SK-N-SH (cell line): ENCODE data around the gene ENTREP3. TPM values are rescaled to one million over a fixed set of nuclear protein-coding genes. Genes with fewer than 3 reads are reported as not detected.
A peak's percentile ranks its signal among the peaks of the same experiment; 100 is the strongest.

Experiments
- CTCF ChIA-PET: fragments of 300-600, 350-600 bp; formaldehyde crosslinking; extraction: SDS; loops from one replicate; lab custom pipeline; 2021; lab: Yijun Ruan, JAX
- POLR2A ChIA-PET: fragments of 350-600 bp; sonication (Branson Sonifier 250); formaldehyde crosslinking; extraction: SDS; loops from one replicate; lab custom pipeline; 2020; ENCODE audit warnings: antibody characterized with exemption, inconsistent platforms; lab: Yijun Ruan, JAX
- DNase-seq: peaks from one replicate; pipeline ENCODE4 v3.0.0; 2012
- H2AFZ ChIP-seq: fragments of 200-600 bp; sonication (generic); 2 replicates; pipeline ENCODE4 v1.8.1; 2016; ENCODE audit warnings: antibody characterized with exemption, mild to moderate bottlenecking, low read depth
- H3F3A ChIP-seq: fragments of 200-600 bp; sonication (generic); replicated peaks from 2 replicates; pipeline ENCODE3; 2016; ENCODE audit warnings: antibody characterized with exemption, mild to moderate bottlenecking; ENCODE audit not compliant: insufficient read depth
- H3K27ac ChIP-seq, 2 experiments: fragments of 200-500 bp in 1 of 2; fragments of 200-600 bp in 1 of 2; sonication (Bioruptor generic) in 1 of 2; sonication (generic), shearing (Covaris generic) in 1 of 2; 2 replicates each; pipeline versions ENCODE4 v1.5.1 to v1.6.1; 2014 to 2016; ENCODE audit warnings: low read depth in 2 of 2, inconsistent platforms in 1 of 2, low read length in 1 of 2, mild to moderate bottlenecking in 1 of 2, mixed read lengths in 1 of 2
- H3K27me3 ChIP-seq: fragments of 200-600 bp; sonication (generic), shearing (Covaris generic); 2 replicates; pipeline ENCODE4 v1.6.1; 2016; ENCODE audit warnings: mixed run types; ENCODE audit not compliant: insufficient read depth
- H3K36me3 ChIP-seq, 2 experiments: fragments of 200-500 bp in 1 of 2; fragments of 200-600 bp in 1 of 2; sonication (Bioruptor generic) in 1 of 2; sonication (generic) in 1 of 2; replicated peaks in 1 of 2; 2 replicates each; pipeline versions ENCODE3 to v1.5.1; 2014 to 2016; ENCODE audit warnings: low read length in 1 of 2, mild to moderate bottlenecking in 1 of 2; ENCODE audit not compliant: insufficient read depth in 2 of 2, control insufficient read depth in 1 of 2
- H3K4me1 ChIP-seq, 2 experiments: fragments of 200-500 bp in 1 of 2; fragments of 200-600 bp in 1 of 2; sonication (Bioruptor generic) in 1 of 2; sonication (generic), shearing (Covaris generic) in 1 of 2; 2 replicates each; pipeline versions ENCODE4 v1.5.1 to v1.6.1; 2014 to 2016; ENCODE audit warnings: low read depth in 1 of 2, low read length in 1 of 2, mixed run types in 1 of 2; ENCODE audit not compliant: insufficient read depth in 2 of 2, control insufficient read depth in 1 of 2
- H3K4me2 ChIP-seq: fragments of 200-600 bp; sonication (generic), shearing (Covaris generic); 2 replicates; pipeline ENCODE4 v1.6.1; 2017; ENCODE audit warnings: mixed run types
- H3K4me3 ChIP-seq, 2 experiments: fragments of 200-500 bp in 1 of 2; fragments of 200-600 bp in 1 of 2; sonication (Bioruptor generic) in 1 of 2; sonication (generic), shearing (Covaris generic) in 1 of 2; 2 replicates each; pipeline versions ENCODE4 v1.5.1 to v1.8.1; 2014 to 2016; ENCODE audit warnings: low read depth in 2 of 2, inconsistent platforms in 1 of 2, low read length in 1 of 2, mild to moderate bottlenecking in 1 of 2, mixed read lengths in 1 of 2, moderate library complexity in 1 of 2
- H3K79me2 ChIP-seq: fragments of 200-600 bp; sonication (generic); 2 replicates; pipeline ENCODE4 v1.8.1; 2017; ENCODE audit warnings: mild to moderate bottlenecking; ENCODE audit not compliant: insufficient read depth
- H3K9ac ChIP-seq: fragments of 200-600 bp; sonication (generic); 2 replicates; pipeline ENCODE4 v1.6.1; 2017; ENCODE audit warnings: mixed run types
- H3K9me2 ChIP-seq: fragments of 200-600 bp; sonication (generic); 2 replicates; pipeline ENCODE4 v1.6.1; 2017; ENCODE audit warnings: mixed run types
- H3K9me3 ChIP-seq: fragments of 200-600 bp; sonication (generic); 2 replicates; pipeline ENCODE4 v1.6.1; 2017; ENCODE audit warnings: mixed run types, mild to moderate bottlenecking, moderate library complexity
- H4K20me1 ChIP-seq: fragments of 200-600 bp; sonication (generic); 2 replicates; pipeline ENCODE4 v1.6.1; 2017; ENCODE audit warnings: mild to moderate bottlenecking, mixed run types; ENCODE audit not compliant: insufficient read depth
- EP300 ChIP-seq, 2 experiments: IDR thresholded peaks; 2 replicates each; pipeline versions ENCODE4 v1.4.0 to v1.6.1; 2012; ENCODE audit warnings: borderline replicate concordance in 1 of 2, low read depth in 1 of 2, low read length in 1 of 2
- EZH2phosphoT487 ChIP-seq: fragments of 200-600 bp; sonication (generic); IDR thresholded peaks from 2 replicates; pipeline ENCODE4 v1.6.1; 2017; ENCODE audit warnings: low read depth, mixed run types, mild to moderate bottlenecking, antibody characterized with exemption, moderate library complexity, borderline replicate concordance
- FOSL2 ChIP-seq: IDR thresholded peaks from 2 replicates; pipeline ENCODE4 v1.4.0; 2012; ENCODE audit warnings: low read depth, mild to moderate bottlenecking, moderate library complexity, borderline replicate concordance
- FOXM1 ChIP-seq: IDR thresholded peaks from 2 replicates; pipeline ENCODE4 v1.4.0; 2012; ENCODE audit warnings: low read depth, mild to moderate bottlenecking
- MEF2A ChIP-seq: IDR thresholded peaks from 2 replicates; pipeline ENCODE4 v1.4.0; 2012; ENCODE audit warnings: low read depth, borderline replicate concordance
- MXI1 ChIP-seq: IDR thresholded peaks from 2 replicates; pipeline ENCODE4 v1.6.1; 2012; ENCODE audit warnings: mild to moderate bottlenecking, low read depth, low read length, improper control_type of control experiment
- NFIC ChIP-seq: IDR thresholded peaks from 2 replicates; pipeline ENCODE4 v1.4.0; 2012; ENCODE audit warnings: borderline replicate concordance
- POLR2AphosphoS5 ChIP-seq: IDR thresholded peaks from 2 replicates; pipeline ENCODE4 v1.6.1; 2012; ENCODE audit warnings: low read depth, low read length
- SMC3 ChIP-seq: IDR thresholded peaks from 2 replicates; pipeline ENCODE4 v1.6.1; 2012; ENCODE audit warnings: low read depth, low read length, improper control_type of control experiment
- TEAD4 ChIP-seq: IDR thresholded peaks from 2 replicates; pipeline ENCODE4 v1.4.0; 2012; ENCODE audit warnings: mild to moderate bottlenecking, borderline replicate concordance; ENCODE audit not compliant: insufficient read depth
- YY1 ChIP-seq: IDR thresholded peaks from 2 replicates; pipeline ENCODE4 v1.4.0; 2012; ENCODE audit warnings: low read depth, mild to moderate bottlenecking
- WGBS: methylation state at CpG from one replicate; pipeline ENCODE4 v1.1.6; 2017; ENCODE audit warnings: low lambda C conversion rate; 5-methylcytosine and 5-hydroxymethylcytosine counted together
- polyA plus RNA-seq, 3 experiments: library from polyadenylated mRNA; depleted of rRNA; stranded (reverse); fragments of >200 nt; gene quantifications; 2 replicates each; pipeline ENCODE4 v1.2.3, GENCODE V29; 2012
- TF ChIP-seq, protein P1 (sequence below): fragments of 150-350 bp; IDR thresholded peaks from 2 replicates; pipeline ENCODE4 v1.6.1; 2017; ENCODE audit warnings: antibody characterized with exemption, low read length, low read depth, borderline replicate concordance
- TF ChIP-seq, protein P2 (sequence below): fragments of 150-350 bp; IDR thresholded peaks from 2 replicates; pipeline ENCODE4 v1.6.1; 2016; ENCODE audit warnings: mild to moderate bottlenecking, low read depth, low read length
- TF ChIP-seq, protein P3 (sequence below): fragments of 200-600 bp; sonication (generic); IDR thresholded peaks from 2 replicates; pipeline ENCODE4 v1.6.1; 2017; ENCODE audit warnings: antibody characterized with exemption, mild to moderate bottlenecking, moderate library complexity
- TF ChIP-seq, protein P4 (sequence below): IDR thresholded peaks from 2 replicates; pipeline ENCODE4 v1.6.1; 2012; ENCODE audit warnings: mild to moderate bottlenecking, low read depth, low read length, moderate library complexity

The ENTREP3 gene
- polyA plus RNA-seq, 1 of the 3 experiments (the other 2 are of a cell fraction) = 30.6 TPM

DNA sequence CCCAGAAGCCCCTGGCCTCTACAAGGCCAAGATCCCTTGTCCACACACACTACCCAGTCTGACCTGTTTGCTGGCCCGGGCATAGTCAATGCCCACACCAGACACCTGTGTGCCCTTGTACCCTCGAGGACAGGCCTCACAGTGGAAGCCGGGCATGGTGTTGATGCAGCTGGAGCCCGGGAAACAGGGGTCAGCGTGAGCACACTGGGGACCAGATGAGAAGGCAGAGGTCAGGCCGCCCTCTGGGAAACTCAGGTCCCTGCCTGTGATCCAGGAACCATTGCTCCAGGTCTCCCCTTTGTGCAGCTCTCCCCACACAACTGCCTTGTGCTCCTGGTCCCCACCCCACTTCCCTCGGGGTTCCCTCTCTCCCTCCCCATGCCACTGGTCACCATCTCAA, 53.1 kb downstream of the ENTREP3 start:
- H3K36me3 ChIP-seq = peaks cover 20 to 48% of the 10 kb centered on the region in 2 experiments
- no peaks in the 10 kb centered on the region for H3K9me2 ChIP-seq
- H3K4me1 ChIP-seq = peaks cover 0 to 11% of the 10 kb centered on the region in 2 experiments; a peak in 1 of 4 replicates
- H3K4me2 ChIP-seq = no peak overlapping the region
- CTCF ChIA-PET = interaction anchor here (1.0 to 3.2 kb wide), 5 partner anchors 9 to 48 kb away, joined by 3 to 31 read pairs (median 6); no protein-coding TSS in a partner anchor
- DNase-seq = no peak
- 92% methylated on average over 6 of the region's 7 CpGs for whole genome bisulfite sequencing
- H4K20me1 ChIP-seq = no peaks in the 10 kb centered on the region
- peaks cover 16% of the 10 kb centered on the region for H3K79me2 ChIP-seq
- no peak for TF ChIP-seq MEF2A
- TF ChIP-seq, protein P1, sequence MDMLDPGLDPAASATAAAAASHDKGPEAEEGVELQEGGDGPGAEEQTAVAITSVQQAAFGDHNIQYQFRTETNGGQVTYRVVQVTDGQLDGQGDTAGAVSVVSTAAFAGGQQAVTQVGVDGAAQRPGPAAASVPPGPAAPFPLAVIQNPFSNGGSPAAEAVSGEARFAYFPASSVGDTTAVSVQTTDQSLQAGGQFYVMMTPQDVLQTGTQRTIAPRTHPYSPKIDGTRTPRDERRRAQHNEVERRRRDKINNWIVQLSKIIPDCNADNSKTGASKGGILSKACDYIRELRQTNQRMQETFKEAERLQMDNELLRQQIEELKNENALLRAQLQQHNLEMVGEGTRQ = no peak
- TF ChIP-seq, protein P2, sequence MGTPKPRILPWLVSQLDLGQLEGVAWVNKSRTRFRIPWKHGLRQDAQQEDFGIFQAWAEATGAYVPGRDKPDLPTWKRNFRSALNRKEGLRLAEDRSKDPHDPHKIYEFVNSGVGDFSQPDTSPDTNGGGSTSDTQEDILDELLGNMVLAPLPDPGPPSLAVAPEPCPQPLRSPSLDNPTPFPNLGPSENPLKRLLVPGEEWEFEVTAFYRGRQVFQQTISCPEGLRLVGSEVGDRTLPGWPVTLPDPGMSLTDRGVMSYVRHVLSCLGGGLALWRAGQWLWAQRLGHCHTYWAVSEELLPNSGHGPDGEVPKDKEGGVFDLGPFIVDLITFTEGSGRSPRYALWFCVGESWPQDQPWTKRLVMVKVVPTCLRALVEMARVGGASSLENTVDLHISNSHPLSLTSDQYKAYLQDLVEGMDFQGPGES = no peak
- peak; percentile 45; the same call in 1 of the 2 replicates for TF ChIP-seq POLR2AphosphoS5
- no peak for TF ChIP-seq FOXM1
- no peak for TF ChIP-seq NFIC
- H3K9ac ChIP-seq = no peak overlapping the region
- no peaks in the 10 kb centered on the region for H3K9me3 ChIP-seq
- H3K27me3 ChIP-seq = no peaks in the 10 kb centered on the region
- H3K4me3 ChIP-seq = no peak overlapping the region
- no peak overlapping the region for H2AFZ ChIP-seq
- no peak overlapping the region for H3K27ac ChIP-seq
- POLR2A ChIA-PET = interaction anchor here (2.3 kb wide), 1 partner anchor 8 kb away, joined by 10 read pairs; no protein-coding TSS in a partner anchor
- peaks cover 24% of the 10 kb centered on the region for H3F3A ChIP-seq

DNA sequence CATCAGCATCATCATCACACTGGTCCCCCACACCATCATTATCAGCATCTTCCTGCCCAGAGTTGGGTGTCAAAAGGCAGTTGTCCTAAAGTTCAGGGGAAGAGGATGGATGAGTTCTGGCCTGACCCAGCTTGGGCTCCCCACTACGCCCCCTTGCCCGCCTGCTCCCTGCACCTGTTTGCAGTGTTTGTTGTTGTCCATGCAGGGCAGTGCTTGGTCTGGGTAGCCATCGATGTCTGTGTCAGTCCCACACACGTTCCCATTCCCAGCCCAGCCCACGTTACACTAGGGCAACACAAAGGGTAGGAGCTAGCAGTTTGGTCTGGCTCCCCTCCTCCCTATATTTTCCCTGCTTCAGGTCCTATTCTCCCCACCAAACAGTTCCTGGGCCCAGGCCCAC, 54.4 kb downstream of the ENTREP3 start:
- Histone ChIP-seq H3K4me2 (no peak overlapping the region), H3K27me3 (no peaks in the 10 kb centered on the region), H3K36me3 (peaks cover 19 to 57% of the 10 kb centered on the region in 2 experiments), H3K4me3 (no peak overlapping the region), H3K9me3 (no peaks in the 10 kb centered on the region), H3K4me1 (peaks cover 0 to 3% of the 10 kb centered on the region in 2 experiments; a peak in 1 of 4 replicates), H3F3A (peaks cover 16% of the 10 kb centered on the region), H3K9me2 (no peaks in the 10 kb centered on the region), H2AFZ (no peak overlapping the region), H3K9ac (no peak overlapping the region), H4K20me1 (no peaks in the 10 kb centered on the region), H3K79me2 (peaks cover 19% of the 10 kb centered on the region), H3K27ac (no peak overlapping the region)
- no peak for DNase-seq
- CTCF ChIA-PET = interaction anchor here (1.3 kb wide), 1 partner anchor 26 kb away, joined by 3 read pairs; no protein-coding TSS in a partner anchor
- TF ChIP-seq, protein P3, sequence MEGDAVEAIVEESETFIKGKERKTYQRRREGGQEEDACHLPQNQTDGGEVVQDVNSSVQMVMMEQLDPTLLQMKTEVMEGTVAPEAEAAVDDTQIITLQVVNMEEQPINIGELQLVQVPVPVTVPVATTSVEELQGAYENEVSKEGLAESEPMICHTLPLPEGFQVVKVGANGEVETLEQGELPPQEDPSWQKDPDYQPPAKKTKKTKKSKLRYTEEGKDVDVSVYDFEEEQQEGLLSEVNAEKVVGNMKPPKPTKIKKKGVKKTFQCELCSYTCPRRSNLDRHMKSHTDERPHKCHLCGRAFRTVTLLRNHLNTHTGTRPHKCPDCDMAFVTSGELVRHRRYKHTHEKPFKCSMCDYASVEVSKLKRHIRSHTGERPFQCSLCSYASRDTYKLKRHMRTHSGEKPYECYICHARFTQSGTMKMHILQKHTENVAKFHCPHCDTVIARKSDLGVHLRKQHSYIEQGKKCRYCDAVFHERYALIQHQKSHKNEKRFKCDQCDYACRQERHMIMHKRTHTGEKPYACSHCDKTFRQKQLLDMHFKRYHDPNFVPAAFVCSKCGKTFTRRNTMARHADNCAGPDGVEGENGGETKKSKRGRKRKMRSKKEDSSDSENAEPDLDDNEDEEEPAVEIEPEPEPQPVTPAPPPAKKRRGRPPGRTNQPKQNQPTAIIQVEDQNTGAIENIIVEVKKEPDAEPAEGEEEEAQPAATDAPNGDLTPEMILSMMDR = no peak
- TF ChIP-seq EP300 (IDR thresholded peaks at IDR 0.05; ENCODE audit: borderline replicate concordance in 1 of 2, low read depth in 1 of 2, low read length in 1 of 2) (no peak), FOXM1 (no peak), YY1 (no peak), MXI1 (no peak), EZH2phosphoT487 (no peak), TEAD4 (no peak), FOSL2 (no peak), SMC3 (no peak)
- TF ChIP-seq, protein P4, sequence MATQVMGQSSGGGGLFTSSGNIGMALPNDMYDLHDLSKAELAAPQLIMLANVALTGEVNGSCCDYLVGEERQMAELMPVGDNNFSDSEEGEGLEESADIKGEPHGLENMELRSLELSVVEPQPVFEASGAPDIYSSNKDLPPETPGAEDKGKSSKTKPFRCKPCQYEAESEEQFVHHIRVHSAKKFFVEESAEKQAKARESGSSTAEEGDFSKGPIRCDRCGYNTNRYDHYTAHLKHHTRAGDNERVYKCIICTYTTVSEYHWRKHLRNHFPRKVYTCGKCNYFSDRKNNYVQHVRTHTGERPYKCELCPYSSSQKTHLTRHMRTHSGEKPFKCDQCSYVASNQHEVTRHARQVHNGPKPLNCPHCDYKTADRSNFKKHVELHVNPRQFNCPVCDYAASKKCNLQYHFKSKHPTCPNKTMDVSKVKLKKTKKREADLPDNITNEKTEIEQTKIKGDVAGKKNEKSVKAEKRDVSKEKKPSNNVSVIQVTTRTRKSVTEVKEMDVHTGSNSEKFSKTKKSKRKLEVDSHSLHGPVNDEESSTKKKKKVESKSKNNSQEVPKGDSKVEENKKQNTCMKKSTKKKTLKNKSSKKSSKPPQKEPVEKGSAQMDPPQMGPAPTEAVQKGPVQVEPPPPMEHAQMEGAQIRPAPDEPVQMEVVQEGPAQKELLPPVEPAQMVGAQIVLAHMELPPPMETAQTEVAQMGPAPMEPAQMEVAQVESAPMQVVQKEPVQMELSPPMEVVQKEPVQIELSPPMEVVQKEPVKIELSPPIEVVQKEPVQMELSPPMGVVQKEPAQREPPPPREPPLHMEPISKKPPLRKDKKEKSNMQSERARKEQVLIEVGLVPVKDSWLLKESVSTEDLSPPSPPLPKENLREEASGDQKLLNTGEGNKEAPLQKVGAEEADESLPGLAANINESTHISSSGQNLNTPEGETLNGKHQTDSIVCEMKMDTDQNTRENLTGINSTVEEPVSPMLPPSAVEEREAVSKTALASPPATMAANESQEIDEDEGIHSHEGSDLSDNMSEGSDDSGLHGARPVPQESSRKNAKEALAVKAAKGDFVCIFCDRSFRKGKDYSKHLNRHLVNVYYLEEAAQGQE = no peak
- TF ChIP-seq, protein P2 = no peak
- TF ChIP-seq, protein P1 = no peak
- WGBS = 95% methylated on average over 2 of the region's 5 CpGs
- POLR2A ChIA-PET = interaction anchor here (0.6 kb wide), 1 partner anchor 694 kb away, joined by 3 read pairs; no protein-coding TSS in a partner anchor
